LNCaP clone FGC (cell line): ENCODE data around the gene PEX14.

Experiments
- DNase-seq: peaks from one replicate; pipeline ENCODE4 v3.0.0-alpha.2; 2011; ENCODE audit warnings: low read depth
- H3K4me3 ChIP-seq: 2 replicates; pipeline ENCODE4 v1.5.1; 2011; ENCODE audit warnings: mild to moderate bottlenecking, low read depth, low read length, control low read depth
- CTCF ChIP-seq: IDR thresholded peaks from 2 replicates; pipeline ENCODE4 v1.5.1; 2012; ENCODE audit warnings: mild to moderate bottlenecking; ENCODE audit not compliant: control insufficient read depth, insufficient read depth; ENCODE audit errors: extremely low read depth

Gene PEX14

GRCh38 chr1:10521537-10522157 is 46.9 kb downstream of the PEX14 start:
- TF ChIP-seq CTCF: no peak
- DNase-seq: no peak

GRCh38 chr1:10522322-10522860 is 47.6 kb downstream of the PEX14 start:
- no peak for TF ChIP-seq CTCF
- H3K4me3 ChIP-seq: no peak overlapping the region
- no peak for DNase-seq

More at GRCh38 chr1:10521537-10522157, 46.9 kb downstream of the PEX14 start:
- no peak overlapping the region for H3K4me3 ChIP-seq

- no peak overlapping the region for H3K4me3 ChIP-seq
- TF ChIP-seq CTCF: no peak
- DNase-seq: no peak
Observed at GRCh38 chr1:10525208-10525607, 50.5 kb downstream of the PEX14 start.

- H3K4me3 ChIP-seq: no peak overlapping the region
- no peak for DNase-seq
- no peak for TF ChIP-seq CTCF
Observed at GRCh38 chr1:10528066-10529014, 53.6 kb downstream of the PEX14 start.

GRCh38 chr1:10529091-10529490 is 54.3 kb downstream of the PEX14 start:
- no peak overlapping the region for H3K4me3 ChIP-seq
- no peak for TF ChIP-seq CTCF
- DNase-seq: no peak

- no peak for TF ChIP-seq CTCF
- no peak for DNase-seq
- H3K4me3 ChIP-seq: no peak overlapping the region
Observed at GRCh38 chr1:10529765-10530164, 55.0 kb downstream of the PEX14 start.
